OCI-LY7 (cell line): ENCODE measurements around the gene RAB30. TPM values are rescaled to one million over a fixed set of nuclear protein-coding genes. Genes with fewer than 3 reads are reported as not detected.

Experiments
- BruUV-seq: library from RNA; stranded (reverse); fragments of 400-500 nt; replicated peaks from 2 replicates; lab custom pipeline; 2021; lab: Mats Ljungman, UMichigan
- CTCF ChIA-PET: fragments of 300-600 bp; sonication (Branson Sonifier 250); formaldehyde crosslinking; loops from one replicate; lab custom pipeline; 2022; ENCODE audit warnings: antibody characterized with exemption; ENCODE audit not compliant: unreplicated experiment; lab: Charles Lee
- POLR2A ChIA-PET: fragments of 300-600 bp; sonication (Branson Sonifier 250); formaldehyde crosslinking; loops from one replicate; lab custom pipeline; 2022; ENCODE audit warnings: antibody characterized with exemption; lab: Charles Lee
- DNase-seq: peaks from one replicate; pipeline ENCODE4 v3.0.0-alpha.2; 2015; ENCODE audit warnings: low spot score
- H2AFZ ChIP-seq: fragments of 200-600 bp; sonication (generic), shearing (Covaris generic); 2 replicates; pipeline ENCODE4 v1.6.1; 2014; ENCODE audit warnings: mild to moderate bottlenecking, antibody characterized with exemption, low read length, moderate library complexity
- H3K27ac ChIP-seq: fragments of 200-600 bp; sonication (generic); 2 replicates; pipeline ENCODE4 v1.5.1; 2014; ENCODE audit warnings: mixed run types, low read depth, mild to moderate bottlenecking, moderate library complexity, low read length, inconsistent platforms; ENCODE audit not compliant: poor library complexity, severe bottlenecking
- H3K36me3 ChIP-seq: fragments of 200-600 bp; sonication (generic); 2 replicates; pipeline ENCODE4 v1.6.1; 2014; ENCODE audit warnings: mild to moderate bottlenecking, antibody characterized with exemption, low read length, moderate library complexity, mixed read lengths; ENCODE audit not compliant: insufficient read depth
- H3K4me1 ChIP-seq: fragments of 200-600 bp; sonication (generic); 2 replicates; pipeline ENCODE4 v1.5.1; 2014; ENCODE audit warnings: mild to moderate bottlenecking, low read length; ENCODE audit not compliant: insufficient read depth, poor library complexity, severe bottlenecking
- H3K4me2 ChIP-seq: fragments of 200-600 bp; sonication (generic); 2 replicates; pipeline ENCODE4 v1.6.1; 2014; ENCODE audit warnings: mild to moderate bottlenecking, low read length
- H3K4me3 ChIP-seq: fragments of 200-600 bp; sonication (generic); 2 replicates; pipeline ENCODE4 v1.5.1; 2014; ENCODE audit warnings: mild to moderate bottlenecking, low read depth, low read length; ENCODE audit not compliant: poor library complexity, severe bottlenecking
- H3K79me2 ChIP-seq: fragments of 200-600 bp; sonication (generic); 2 replicates; pipeline ENCODE4 v1.6.1; 2016; ENCODE audit warnings: low read depth, mild to moderate bottlenecking, low read length, moderate library complexity, mixed read lengths; ENCODE audit not compliant: insufficient read depth
- H3K9me2 ChIP-seq: fragments of 200-600 bp; sonication (generic); 2 replicates; pipeline ENCODE4 v1.6.1; 2016; ENCODE audit warnings: mild to moderate bottlenecking, low read length, mixed read lengths; ENCODE audit not compliant: insufficient read depth
- H3K9me3 ChIP-seq: fragments of 200-600 bp; sonication (generic); 2 replicates; pipeline ENCODE4 v1.6.1; 2014; ENCODE audit warnings: mild to moderate bottlenecking, mixed run types, low read length, mixed read lengths
- H4K20me1 ChIP-seq: fragments of 200-600 bp; sonication (generic); 2 replicates; pipeline ENCODE4 v1.6.1; 2014; ENCODE audit warnings: mild to moderate bottlenecking, antibody characterized with exemption, low read length, moderate library complexity, mixed read lengths; ENCODE audit not compliant: insufficient read depth
- EZH2phosphoT487 ChIP-seq: fragments of 200-600 bp; sonication (generic); IDR thresholded peaks from 2 replicates; pipeline ENCODE4 v1.6.1; 2018; ENCODE audit warnings: low read depth, borderline replicate concordance, mild to moderate bottlenecking, mixed run types, antibody characterized with exemption, low read length, moderate library complexity, mixed read lengths
- intact Hi-C: fragments of 100-400 bp; cut with micrococcal nuclease; formaldehyde crosslinking; loops from one replicate; pipeline ENCODE4 v1.10.0; 2022; ENCODE audit not compliant: unreplicated experiment
- total RNA-seq, 2 experiments: library from RNA; depleted of rRNA in 1 of 2; stranded (reverse); fragments of >200 nt in 1 of 2; shearing (Covaris generic) in 1 of 2; gene quantifications; 2 replicates each; pipeline ENCODE4 v1.2.3, GENCODE V29; 2014 to 2022
- TF ChIP-seq, protein P1 (sequence below): fragments of 200-600 bp; sonication (generic); conservative IDR thresholded peaks from 2 replicates; pipeline ENCODE4 v1.5.1; 2014; ENCODE audit warnings: mild to moderate bottlenecking, antibody characterized with exemption, low read length, moderate library complexity, mixed read lengths

The RAB30 gene
- total RNA-seq, 2 experiments from 2014 or later = 33.3 to 132 TPM

DNA sequence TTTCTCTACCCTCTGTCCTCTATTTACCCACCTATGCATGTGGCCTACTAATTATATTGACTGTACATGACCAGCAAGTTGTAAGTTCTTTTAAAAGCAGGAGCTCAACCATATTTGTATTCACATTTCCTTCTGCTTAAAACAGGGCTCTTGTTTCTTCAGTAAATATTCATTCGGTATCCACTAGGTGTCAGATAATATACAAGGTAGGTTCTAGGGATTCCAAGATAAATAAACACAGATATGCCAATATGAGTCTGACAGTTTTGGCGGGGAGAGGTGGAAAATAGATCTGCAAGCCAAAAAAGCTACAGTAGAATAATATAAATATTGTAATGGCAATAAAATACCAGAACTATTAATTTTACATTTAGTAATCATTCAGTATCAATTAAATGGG lies 15.3 kb upstream of the RAB30 start:
- intact Hi-C loops = loop anchor here (2.0 to 5.0 kb wide), 2 partner anchors 105 to 164 kb away; partner anchors contain the start of gene ANKRD42
- no peaks in the 10 kb centered on the region for H3K79me2 ChIP-seq
- BruUV-seq = no TSS peak
- no peaks in the 10 kb centered on the region for H3K9me3 ChIP-seq
- H3K4me3 ChIP-seq = no peak overlapping the region
- no peaks in the 10 kb centered on the region for H4K20me1 ChIP-seq
- H3K36me3 ChIP-seq = no peaks in the 10 kb centered on the region
- no peaks in the 10 kb centered on the region for H3K9me2 ChIP-seq
- H3K4me2 ChIP-seq = no peak overlapping the region
- peak; percentile 44 for DNase-seq
- H3K4me1 ChIP-seq = no peaks in the 10 kb centered on the region
- ChIA-PET POLR2A (interaction anchor here (0.7 to 0.8 kb wide), 2 partner anchors 32 to 174 kb away, joined by 3 to 4 read pairs; no protein-coding TSS in a partner anchor), CTCF (no interaction called here)
- no peak overlapping the region for H3K27ac ChIP-seq
- no peak overlapping the region for H2AFZ ChIP-seq
- TF ChIP-seq, protein P1, sequence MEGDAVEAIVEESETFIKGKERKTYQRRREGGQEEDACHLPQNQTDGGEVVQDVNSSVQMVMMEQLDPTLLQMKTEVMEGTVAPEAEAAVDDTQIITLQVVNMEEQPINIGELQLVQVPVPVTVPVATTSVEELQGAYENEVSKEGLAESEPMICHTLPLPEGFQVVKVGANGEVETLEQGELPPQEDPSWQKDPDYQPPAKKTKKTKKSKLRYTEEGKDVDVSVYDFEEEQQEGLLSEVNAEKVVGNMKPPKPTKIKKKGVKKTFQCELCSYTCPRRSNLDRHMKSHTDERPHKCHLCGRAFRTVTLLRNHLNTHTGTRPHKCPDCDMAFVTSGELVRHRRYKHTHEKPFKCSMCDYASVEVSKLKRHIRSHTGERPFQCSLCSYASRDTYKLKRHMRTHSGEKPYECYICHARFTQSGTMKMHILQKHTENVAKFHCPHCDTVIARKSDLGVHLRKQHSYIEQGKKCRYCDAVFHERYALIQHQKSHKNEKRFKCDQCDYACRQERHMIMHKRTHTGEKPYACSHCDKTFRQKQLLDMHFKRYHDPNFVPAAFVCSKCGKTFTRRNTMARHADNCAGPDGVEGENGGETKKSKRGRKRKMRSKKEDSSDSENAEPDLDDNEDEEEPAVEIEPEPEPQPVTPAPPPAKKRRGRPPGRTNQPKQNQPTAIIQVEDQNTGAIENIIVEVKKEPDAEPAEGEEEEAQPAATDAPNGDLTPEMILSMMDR = peak; percentile 69
- no peak for TF ChIP-seq EZH2phosphoT487

DNA sequence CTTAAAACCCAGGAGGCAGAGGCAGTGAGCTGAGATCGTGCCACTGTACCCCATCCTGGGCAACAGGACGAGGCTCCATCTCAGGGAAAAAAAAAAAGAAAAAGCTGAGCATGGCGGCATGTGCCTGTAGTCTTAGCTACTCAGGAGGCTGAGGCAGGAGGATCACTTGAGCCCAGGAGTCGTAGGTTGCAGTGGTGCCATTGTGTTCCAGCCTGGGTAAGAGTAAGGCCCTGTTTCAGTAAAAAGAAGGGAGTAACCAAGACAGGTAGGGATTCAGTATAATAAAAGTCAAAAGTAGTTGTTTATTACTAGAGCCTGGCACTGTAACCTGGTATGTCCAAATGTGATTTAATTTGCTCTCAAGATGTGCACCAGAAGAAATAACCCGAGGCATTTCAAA lies 8.1 kb upstream of the RAB30 start:
- H3K4me3 ChIP-seq = no peak overlapping the region
- peaks cover 2% of the 10 kb centered on the region; the same call in 1 of the 2 replicates for H3K79me2 ChIP-seq
- no peaks in the 10 kb centered on the region for H3K4me1 ChIP-seq
- intact Hi-C loops = no loop called here
- no peak for TF ChIP-seq EZH2phosphoT487
- TF ChIP-seq, protein P1 = no peak
- POLR2A ChIA-PET = interaction anchor here (0.6 to 2.6 kb wide), 10 partner anchors 13 to 201 kb away, joined by 3 to 11 read pairs (median 4); partner anchors contain the start of gene DDIAS
- no peaks in the 10 kb centered on the region for H4K20me1 ChIP-seq
- H3K9me3 ChIP-seq = no peaks in the 10 kb centered on the region
- DNase-seq = no peak
- H3K36me3 ChIP-seq = peaks cover 34% of the 10 kb centered on the region
- BruUV-seq = no TSS peak
- H3K9me2 ChIP-seq = no peaks in the 10 kb centered on the region
- no peak overlapping the region for H2AFZ ChIP-seq
- CTCF ChIA-PET = no interaction called here
- H3K27ac ChIP-seq = no peak overlapping the region
- no peak overlapping the region for H3K4me2 ChIP-seq

- Histone ChIP-seq H3K9me3 (no peaks in the 10 kb centered on the region), H2AFZ (no peak overlapping the region), H3K4me2 (no peak overlapping the region), H3K9me2 (no peaks in the 10 kb centered on the region), H4K20me1 (no peaks in the 10 kb centered on the region), H3K27ac (no peak overlapping the region), H3K79me2 (peaks cover 18% of the 10 kb centered on the region; the same call in 1 of the 2 replicates), H3K4me1 (peaks cover 12% of the 10 kb centered on the region), H3K36me3 (peaks cover 50% of the 10 kb centered on the region), H3K4me3 (no peak overlapping the region)
- ChIA-PET POLR2A (interaction anchor here (0.5 to 2.6 kb wide), 10 partner anchors 10 to 178 kb away, joined by 3 to 11 read pairs (median 4); no protein-coding TSS in a partner anchor), CTCF (no interaction called here)
- TF ChIP-seq, protein P1 = no peak
- TF ChIP-seq EZH2phosphoT487 = no peak
- no peak for DNase-seq
- no TSS peak for BruUV-seq
- intact Hi-C loops = no loop called here
Observed at GRCh38 chr11:83078269-83078668, 6.6 kb upstream of the RAB30 start.
